H9 (cell line): ENCODE results near the gene TYMP. TPM values are rescaled to one million over a fixed set of nuclear protein-coding genes. Genes with fewer than 3 reads are reported as not detected.

Source experiments
- DNase-seq: peaks from one replicate; pipeline ENCODE4 v3.0.0-alpha.2; 2017
- H2AFZ ChIP-seq: one replicate; pipeline ENCODE4 v1.6.1; 2013; ENCODE audit warnings: mild to moderate bottlenecking, low read length, control low read depth, moderate library complexity
- H2AK5ac ChIP-seq: 2 replicates; pipeline ENCODE4 v1.6.1; 2013; ENCODE audit warnings: low read length, control low read depth, mixed read lengths; ENCODE audit not compliant: insufficient read length
- H2BK120ac ChIP-seq: one replicate; pipeline ENCODE4 v1.6.1; 2013; ENCODE audit warnings: low read depth, mild to moderate bottlenecking, low read length, control low read depth, inconsistent platforms; ENCODE audit not compliant: poor library complexity, severe bottlenecking
- H2BK12ac ChIP-seq: 2 replicates; pipeline ENCODE4 v1.6.1; 2013; ENCODE audit warnings: low read length, control low read depth, mixed read lengths, low read depth; ENCODE audit not compliant: insufficient read length
- H2BK15ac ChIP-seq: 2 replicates; pipeline ENCODE4 v1.6.1; 2013; ENCODE audit warnings: low read depth, low read length, control low read depth
- H2BK20ac ChIP-seq: one replicate; pipeline ENCODE4 v1.6.1; 2013; ENCODE audit warnings: low read depth, mild to moderate bottlenecking, low read length, control low read depth, inconsistent platforms; ENCODE audit not compliant: poor library complexity, severe bottlenecking
- H2BK5ac ChIP-seq: 2 replicates; pipeline ENCODE4 v1.6.1; 2013; ENCODE audit warnings: low read length, control low read depth, mixed read lengths; ENCODE audit not compliant: insufficient read length
- H3K14ac ChIP-seq: 2 replicates; pipeline ENCODE4 v1.6.1; 2013; ENCODE audit warnings: low read length, control low read depth; ENCODE audit not compliant: insufficient read depth
- H3K18ac ChIP-seq: 2 replicates; pipeline ENCODE4 v1.6.1; 2013; ENCODE audit warnings: low read depth, mild to moderate bottlenecking, mixed read lengths, low read length, control low read depth; ENCODE audit not compliant: insufficient read length
- H3K23ac ChIP-seq: 2 replicates; pipeline ENCODE4 v1.6.1; 2013; ENCODE audit warnings: low read length, control low read depth, mixed read lengths, low read depth; ENCODE audit not compliant: insufficient read length
- H3K23me2 ChIP-seq: 2 replicates; pipeline ENCODE4 v1.6.1; 2013; ENCODE audit warnings: low read depth, mild to moderate bottlenecking, mixed read lengths, low read length, control low read depth; ENCODE audit not compliant: insufficient read length, poor library complexity, severe bottlenecking
- H3K27ac ChIP-seq: 2 replicates; pipeline ENCODE4 v1.5.1; 2013; ENCODE audit warnings: low read length, control low read depth, mixed read lengths, low read depth; ENCODE audit not compliant: insufficient read length
- H3K27me3 ChIP-seq: 2 replicates; pipeline ENCODE4 v1.6.1; 2013; ENCODE audit warnings: low read length, control low read depth, inconsistent platforms; ENCODE audit not compliant: insufficient read depth
- H3K4ac ChIP-seq: 2 replicates; pipeline ENCODE4 v1.6.1; 2013; ENCODE audit warnings: low read depth, mild to moderate bottlenecking, control low read depth, inconsistent platforms, low read length, moderate library complexity
- H3K4me1 ChIP-seq: 2 replicates; pipeline ENCODE4 v1.6.1; 2013; ENCODE audit warnings: low read length, control low read depth, inconsistent platforms; ENCODE audit not compliant: insufficient read depth
- H3K4me2 ChIP-seq: 2 replicates; pipeline ENCODE4 v1.6.1; 2013; ENCODE audit warnings: low read length, control low read depth, mixed read lengths; ENCODE audit not compliant: insufficient read length, insufficient read depth
- H3K56ac ChIP-seq: 2 replicates; pipeline ENCODE4 v1.6.1; 2013; ENCODE audit warnings: low read depth, mild to moderate bottlenecking, mixed read lengths, low read length, control low read depth; ENCODE audit not compliant: insufficient read length
- H3K79me1 ChIP-seq: 2 replicates; pipeline ENCODE4 v1.6.1; 2013; ENCODE audit warnings: low read depth, mild to moderate bottlenecking, moderate library complexity, low read length, control low read depth, inconsistent platforms; ENCODE audit not compliant: insufficient read depth, poor library complexity, severe bottlenecking
- H3K79me2 ChIP-seq: 2 replicates; pipeline ENCODE4 v1.6.1; 2013; ENCODE audit warnings: low read length, control low read depth, inconsistent platforms; ENCODE audit not compliant: insufficient read depth
- H3K9ac ChIP-seq: 2 replicates; pipeline ENCODE4 v1.6.1; 2013; ENCODE audit warnings: low read length, control low read depth, mixed read lengths; ENCODE audit not compliant: insufficient read length; ENCODE audit errors: extremely low read depth
- H3K9me3 ChIP-seq: one replicate; pipeline ENCODE4 v1.6.1; 2013; ENCODE audit warnings: low read depth, low read length, inconsistent platforms; ENCODE audit not compliant: control insufficient read depth
- H3T11ph ChIP-seq: one replicate; pipeline ENCODE4 v1.6.1; 2013; ENCODE audit warnings: mild to moderate bottlenecking, low read length, control low read depth, inconsistent platforms
- H4K20me1 ChIP-seq: one replicate; pipeline ENCODE4 v1.6.1; 2013; ENCODE audit not compliant: control insufficient read depth, insufficient read length, insufficient read depth
- H4K5ac ChIP-seq: 2 replicates; pipeline ENCODE4 v1.6.1; 2013; ENCODE audit warnings: low read depth, mild to moderate bottlenecking, mixed read lengths, low read length, control low read depth; ENCODE audit not compliant: insufficient read length
- H4K8ac ChIP-seq: replicated peaks from 2 replicates; pipeline ENCODE4 v1.6.1; 2013; ENCODE audit warnings: low read length, control low read depth, mixed read lengths, low read depth; ENCODE audit not compliant: insufficient read length
- H4K91ac ChIP-seq: 2 replicates; pipeline ENCODE4 v1.6.1; 2013; ENCODE audit warnings: low read depth, mild to moderate bottlenecking, moderate library complexity, mixed read lengths, low read length, control low read depth; ENCODE audit not compliant: insufficient read length
- H3K27ac Mint-ChIP-seq, 3 experiments: 2 replicates in 2 of 3; 3 replicates in 1 of 3; pipeline ENCODE4 v1.8.0; 2020 to 2021; ENCODE audit warnings: mixed read lengths in 3 of 3, mild to moderate bottlenecking in 1 of 3, moderate library complexity in 1 of 3
- H3K27me3 Mint-ChIP-seq: 2 replicates; pipeline ENCODE4 v1.8.0; 2021; ENCODE audit warnings: low read depth, mild to moderate bottlenecking, moderate library complexity, mixed read lengths
- H3K36me3 Mint-ChIP-seq, 3 experiments: 2 replicates in 2 of 3; 3 replicates in 1 of 3; pipeline ENCODE4 v1.8.0; 2020 to 2021; ENCODE audit warnings: low read depth in 3 of 3, mixed read lengths in 3 of 3; ENCODE audit not compliant: insufficient read depth in 1 of 3
- H3K4me1 Mint-ChIP-seq, 2 experiments: 2 replicates each; pipeline ENCODE4 v1.8.0; 2020; ENCODE audit warnings: mixed read lengths in 2 of 2
- H3K4me3 Mint-ChIP-seq, 2 experiments: 2 replicates in 1 of 2; 3 replicates in 1 of 2; pipeline ENCODE4 v1.8.0; 2020 to 2021; ENCODE audit warnings: mild to moderate bottlenecking in 2 of 2, mixed read lengths in 2 of 2, moderate library complexity in 1 of 2
- H3K9me3 Mint-ChIP-seq, 2 experiments: 2 replicates in 1 of 2; 3 replicates in 1 of 2; pipeline ENCODE4 v1.8.0; 2020; ENCODE audit warnings: mild to moderate bottlenecking in 2 of 2, mixed read lengths in 2 of 2, moderate library complexity in 1 of 2
- CTCF ChIP-seq: fragments of 200-600 bp; sonication (generic); conservative IDR thresholded peaks from 3 replicates; pipeline ENCODE4 v1.8.0; 2021; ENCODE audit warnings: antibody characterized with exemption, mild to moderate bottlenecking
- WGBS: extraction: QIAGEN DNeasy Blood & Tissue Kit; methylation state at CpG from one replicate; pipeline ENCODE4 v1.1.7; 2013; ENCODE audit warnings: missing lambda C conversion rate, low lambda C conversion rate, mixed read lengths; ENCODE audit not compliant: insufficient read length; ENCODE audit errors: extremely low coverage; 5-methylcytosine and 5-hydroxymethylcytosine counted together
- total RNA-seq: library from RNA; stranded (reverse); gene quantifications from 2 replicates; pipeline ENCODE4 v1.2.1, GENCODE V29; 2021

TYMP gene
- total RNA-seq, 1 experiment from 2014 or later, result 1.0 TPM

GRCh38 chr22:50486561-50487289, 43.1 kb downstream of the TYMP start, which contains the start of gene MIOX:
Gene MIOX (plus strand): TSS chr22:50486859. CDS start chr22:50486898, 39 bp downstream.
- H2BK15ac ChIP-seq, result no peak within 1 kb of the TSS
- H2AFZ ChIP-seq, result no peak within 1 kb of the TSS
- H2BK12ac ChIP-seq, result no peak within 1 kb of the TSS
- no peak for TF ChIP-seq CTCF
- H3K27ac ChIP-seq, result no peak within 1 kb of the TSS
- no peaks in the 10 kb centered on the region for H3K9me3 Mint-ChIP-seq
- peaks cover 3 to 6% of the 10 kb centered on the region in 2 experiments; a peak in 2 of 4 replicates for H3K4me1 Mint-ChIP-seq
- no peak within 1 kb of the TSS for H3K9ac ChIP-seq
- H3K4me1 ChIP-seq, result no peaks in the 10 kb centered on the region
- H3K79me2 ChIP-seq, result no peaks in the 10 kb centered on the region
- H4K5ac ChIP-seq, result no peak within 1 kb of the TSS
- H3T11ph ChIP-seq, result no peak within 1 kb of the TSS
- no peaks in the 10 kb centered on the region for H3K27me3 ChIP-seq
- no peak within 1 kb of the TSS for H2BK120ac ChIP-seq
- H3K23me2 ChIP-seq, result no peaks in the 10 kb centered on the region
- no peak within 1 kb of the TSS for H2AK5ac ChIP-seq
- no peaks in the 10 kb centered on the region for H3K9me3 ChIP-seq
- no peaks in the 10 kb centered on the region for H4K20me1 ChIP-seq
- no peak within 1 kb of the TSS for H2BK20ac ChIP-seq
- no peak within 1 kb of the TSS for H3K4me2 ChIP-seq
- no peaks in the 10 kb centered on the region for H3K79me1 ChIP-seq
- no CpG with 5 or more reads among the region's 23 CpGs for WGBS
- no peak within 1 kb of the TSS; the same call in 1 of the 2 replicates for H3K14ac ChIP-seq
- peaks cover 0 to 2% (median 0%) of the 10 kb centered on the region in 3 experiments; a peak in 1 of 7 replicates for H3K36me3 Mint-ChIP-seq
- no peak within 1 kb of the TSS for H3K56ac ChIP-seq
- peak within 1 kb of the TSS in 1 of 3 experiments; percentile 51; a peak in 4 of 7 replicates for H3K27ac Mint-ChIP-seq
- H4K8ac ChIP-seq, result no peak within 1 kb of the TSS
- no peak within 1 kb of the TSS for H4K91ac ChIP-seq
- H3K18ac ChIP-seq, result no peak within 1 kb of the TSS
- H3K27me3 Mint-ChIP-seq, result peaks cover 6% of the 10 kb centered on the region
- no peak within 1 kb of the TSS for H3K23ac ChIP-seq
- no peak within 1 kb of the TSS for H3K4me3 Mint-ChIP-seq
- H3K4ac ChIP-seq, result no peak within 1 kb of the TSS
- H2BK5ac ChIP-seq, result no peak within 1 kb of the TSS
- no peak for DNase-seq
